Measurements from ENCODE around the gene UNC80.

The UNC80 gene

DNA sequence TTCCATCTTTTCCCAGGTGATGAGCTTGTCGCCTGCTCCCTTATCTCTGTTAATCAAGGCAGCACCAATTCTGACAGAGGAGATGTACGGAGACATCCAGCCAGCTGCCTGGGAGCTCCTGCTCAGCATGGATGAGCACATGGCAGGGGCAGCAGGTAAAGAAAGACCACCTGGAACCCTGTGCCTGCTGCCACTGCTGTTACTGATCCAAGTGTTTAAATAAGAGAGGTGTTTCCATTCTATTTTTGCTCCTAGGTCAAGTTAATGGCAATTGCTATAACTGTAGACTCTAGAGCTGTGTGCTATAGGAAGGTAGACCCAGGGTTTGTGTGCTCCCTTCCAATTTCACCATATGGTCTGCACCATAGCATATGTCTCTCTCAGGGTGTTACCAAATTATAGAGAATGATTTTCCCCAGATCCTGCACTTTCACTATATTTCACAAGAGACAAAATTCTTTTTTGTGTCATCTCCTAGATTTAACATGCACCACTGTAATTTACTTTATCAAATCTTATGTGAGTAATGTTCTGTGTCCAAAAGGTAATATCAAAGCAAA, 142.2 kb downstream of the UNC80 start:
- DNase-seq = no peak

DNA sequence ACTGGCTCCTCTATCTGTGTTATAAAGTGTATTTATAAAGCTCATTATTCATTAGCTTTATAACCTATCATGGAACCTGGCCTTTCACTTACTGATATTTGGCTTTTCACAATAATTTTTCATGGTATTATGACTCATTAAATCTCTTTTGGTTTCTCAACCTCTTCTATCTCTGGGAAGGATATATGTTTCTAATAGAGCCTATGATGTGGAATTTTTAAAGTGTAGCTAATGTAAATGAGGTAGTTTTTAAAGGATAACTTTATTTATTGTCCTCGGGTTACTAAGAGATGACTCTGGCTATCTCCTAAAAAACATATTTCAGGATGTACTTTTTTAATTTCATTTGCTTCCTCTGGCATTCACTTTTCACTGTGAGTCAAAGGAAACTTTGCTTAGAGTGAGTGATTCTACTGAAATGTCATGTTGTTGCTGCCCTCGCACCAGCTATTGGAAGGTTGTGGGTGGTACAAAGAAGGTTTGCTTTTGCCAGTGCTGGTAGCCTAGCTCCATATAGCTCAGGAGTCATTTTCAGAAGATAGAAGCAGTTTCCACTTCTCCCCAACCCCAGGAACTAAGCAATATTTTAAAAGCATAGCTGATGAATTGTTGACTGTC, 145.6 kb downstream of the UNC80 start:
- DNase-seq = no peak

DNA sequence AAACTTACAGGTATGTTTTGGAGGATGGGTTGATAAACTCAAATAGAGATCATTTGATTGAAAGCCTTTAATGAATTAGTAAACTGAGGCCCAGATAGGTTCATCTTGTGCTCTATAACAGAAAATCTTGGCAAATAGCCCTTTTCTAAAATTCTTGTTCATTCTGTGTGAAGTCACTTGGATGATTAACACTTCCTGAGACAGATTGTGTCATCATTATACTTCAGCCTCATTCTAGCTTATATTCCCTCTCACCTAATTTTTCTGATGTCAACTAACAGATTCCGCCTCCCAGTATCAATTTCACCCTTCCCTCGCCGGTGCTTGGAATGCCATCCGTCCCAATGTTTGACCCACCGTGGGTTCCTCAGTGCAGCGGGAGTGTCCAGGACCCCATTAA, 146.6 kb downstream of the UNC80 start:
- DNase-seq = no peak

DNA sequence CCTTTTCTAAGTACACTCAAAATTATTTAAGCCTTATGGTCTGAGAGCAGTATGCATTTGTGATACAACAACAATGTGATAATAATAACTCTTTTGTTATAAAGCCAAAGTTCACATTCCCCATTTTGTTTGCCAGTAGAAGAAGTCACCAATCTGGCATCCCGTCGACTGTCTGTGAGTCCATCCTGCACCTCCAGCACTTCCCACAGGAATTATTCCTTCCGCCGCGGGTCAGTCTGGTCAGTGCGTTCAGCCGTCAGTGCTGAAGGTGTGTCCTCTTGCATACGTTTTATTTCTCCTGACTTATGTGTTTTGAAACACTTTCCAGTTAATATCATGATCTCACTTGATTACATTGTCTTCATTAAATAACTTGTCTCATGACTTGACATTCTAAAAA, 150.5 kb downstream of the UNC80 start:
- DNase-seq = no peak

DNA sequence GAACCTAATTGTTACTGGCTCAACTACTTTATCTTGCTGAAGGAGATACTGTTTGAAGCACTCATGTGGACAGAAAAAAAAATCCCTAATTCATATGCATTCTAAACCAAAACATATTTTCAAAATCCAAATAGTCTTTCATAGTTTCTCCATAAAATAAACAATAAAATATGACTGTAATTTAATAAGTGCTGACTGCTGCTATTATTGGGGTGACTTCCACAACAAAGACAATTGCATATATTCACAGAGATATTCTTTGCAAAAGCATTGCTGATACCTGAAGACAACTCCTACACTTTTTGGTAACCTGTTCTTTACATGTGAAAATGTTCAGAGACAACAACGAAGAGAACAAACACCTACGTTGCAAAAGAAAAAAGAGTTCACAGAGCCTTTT, 157.7 kb downstream of the UNC80 start:
- no peak for DNase-seq

DNA sequence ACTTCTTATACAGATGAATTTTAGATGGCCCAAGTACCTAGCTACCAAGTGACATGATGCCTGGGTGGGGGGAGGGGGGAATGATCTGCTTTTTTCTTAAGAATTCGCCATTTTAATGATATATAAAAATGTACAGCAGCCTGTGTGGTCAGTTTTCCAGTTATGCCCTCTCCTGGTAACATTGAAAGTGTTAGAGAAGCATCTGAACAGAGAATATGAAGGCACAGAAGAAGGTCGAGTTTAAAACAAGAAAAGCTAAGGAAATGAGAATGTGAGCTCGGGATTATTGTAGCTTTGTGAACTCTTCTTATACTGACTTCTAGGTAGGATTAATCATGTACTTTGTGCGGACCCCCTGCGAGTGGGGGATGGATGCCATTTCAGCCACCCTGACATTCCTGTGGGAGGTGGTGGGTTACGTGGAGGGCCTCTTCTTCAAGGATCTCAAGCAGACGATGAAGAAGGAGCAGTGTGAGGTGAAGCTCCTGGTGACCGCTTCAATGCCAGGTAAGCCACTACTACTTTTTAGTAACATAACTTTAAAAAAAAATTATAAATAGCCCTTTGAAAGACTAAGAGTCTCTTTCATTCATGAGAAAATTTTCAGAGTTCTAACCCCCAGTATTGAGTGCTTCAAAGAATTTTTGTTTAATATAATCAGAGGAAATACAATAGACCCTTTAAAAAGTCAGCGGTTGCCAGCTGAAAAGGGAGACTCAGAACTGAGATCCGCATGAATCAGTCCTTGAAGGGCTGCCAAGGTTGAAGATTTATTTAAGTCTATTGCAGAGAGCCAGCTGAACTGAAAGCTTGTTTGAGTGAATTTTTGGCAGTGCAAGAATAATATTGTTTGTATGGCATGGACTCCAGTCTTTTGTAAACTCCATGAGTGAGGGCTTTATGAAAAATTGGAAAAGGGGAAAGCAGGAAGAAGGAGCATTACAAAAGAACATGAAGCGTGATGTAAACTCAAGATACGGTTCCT, 162.2 kb downstream of the UNC80 start:
- no peak for DNase-seq

DNA sequence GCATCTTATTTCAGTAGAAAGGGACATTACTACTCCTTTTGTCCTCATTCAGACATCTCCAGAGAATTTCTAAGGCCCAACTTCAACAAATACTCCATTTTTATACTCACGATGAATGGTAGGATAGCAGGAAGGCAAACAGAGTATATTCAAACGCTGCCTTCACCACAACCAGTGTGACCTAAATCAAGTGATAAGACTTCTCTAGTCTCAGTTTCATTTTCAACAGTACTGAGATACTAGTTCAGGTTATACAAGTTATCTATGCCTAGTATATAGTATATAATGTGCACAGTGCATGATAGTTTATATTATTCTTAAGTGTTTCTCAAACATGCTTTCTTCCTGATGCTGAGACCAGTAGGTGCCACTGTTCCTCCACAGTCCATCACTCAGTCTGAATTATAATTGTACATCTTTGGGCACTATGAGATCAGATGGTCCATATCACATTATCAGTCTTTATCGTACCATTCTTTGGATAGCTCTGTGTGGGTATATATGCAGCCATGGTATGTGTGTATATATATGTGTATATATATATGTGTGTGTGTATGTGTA, 164.6 kb downstream of the UNC80 start:
- DNase-seq = no peak

DNA sequence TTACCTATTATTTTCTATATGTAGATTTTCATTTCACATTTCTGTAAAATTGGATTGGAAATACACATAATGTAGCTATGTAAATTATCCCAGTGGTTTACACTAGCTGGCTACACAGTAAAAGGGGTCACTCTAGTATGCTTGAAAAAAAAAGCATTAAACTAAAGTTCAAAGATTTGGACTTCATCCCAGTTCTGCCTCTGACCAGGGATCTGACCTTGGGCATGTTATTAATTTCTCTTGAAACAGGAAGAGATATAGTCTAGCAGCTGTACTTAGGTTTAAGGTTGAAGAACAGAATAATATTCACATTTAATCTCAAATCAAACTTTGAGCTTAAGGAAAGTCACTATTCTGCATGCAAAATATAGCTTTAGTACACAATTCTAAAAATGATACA, 166.3 kb downstream of the UNC80 start:
- no peak for DNase-seq

DNA sequence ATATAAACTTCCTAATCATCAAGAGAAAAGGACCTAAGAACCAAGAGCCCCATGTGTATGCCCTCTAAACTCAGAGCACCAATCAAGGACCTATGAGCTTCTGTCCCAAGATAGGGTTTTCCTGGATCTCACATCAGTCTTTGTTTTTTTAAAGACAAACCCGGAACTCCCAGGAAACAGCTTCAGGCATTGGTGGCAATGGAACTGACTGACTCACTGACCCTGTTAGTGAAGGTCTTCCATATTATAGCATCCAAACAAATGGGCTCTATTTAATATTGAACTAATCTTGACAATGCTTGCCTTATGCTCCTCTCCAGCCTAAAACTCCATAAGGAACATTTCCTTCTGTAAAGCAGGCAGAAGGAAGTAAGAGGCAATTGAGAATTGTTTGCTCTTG, 167.3 kb downstream of the UNC80 start:
- DNase-seq = no peak

DNA sequence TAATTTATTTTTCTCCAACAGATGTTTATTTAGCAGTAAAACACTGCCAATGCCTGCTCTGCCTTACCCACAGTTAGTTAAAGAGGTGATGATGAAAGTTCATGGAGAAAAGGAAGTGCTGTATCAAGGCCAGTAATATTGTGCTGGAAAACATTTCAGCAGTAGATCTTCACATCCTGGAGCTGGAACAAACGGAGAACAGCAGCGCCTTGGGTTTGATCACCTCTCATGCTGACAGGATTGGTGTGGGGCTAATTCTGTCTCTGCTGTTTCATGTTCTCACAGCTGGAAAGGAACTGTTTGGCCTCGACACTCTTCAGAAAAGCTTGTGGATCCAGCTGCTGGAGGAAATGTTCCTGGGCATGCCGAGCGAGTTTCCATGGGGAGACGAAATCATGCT, 169.3 kb downstream of the UNC80 start:
- no peak for DNase-seq

DNA sequence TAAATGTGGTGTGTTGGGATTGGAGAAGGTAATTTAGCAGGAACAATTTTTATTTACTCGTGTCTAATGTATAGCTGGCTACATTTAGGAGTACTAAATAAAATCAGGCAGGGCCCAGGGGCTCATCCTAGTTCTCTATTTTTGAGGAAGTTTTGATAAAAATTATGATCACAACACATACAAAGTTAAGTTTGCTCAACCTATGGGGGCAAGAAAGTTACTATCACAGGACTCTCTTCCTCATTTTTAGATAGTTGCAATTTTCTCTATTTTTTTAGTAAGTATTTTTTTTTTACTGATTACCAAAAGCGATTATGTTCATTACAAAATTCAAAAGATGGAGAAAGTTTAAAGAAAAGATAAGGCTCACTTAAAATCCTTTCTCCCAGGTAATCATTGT, 170.8 kb downstream of the UNC80 start:
- DNase-seq = no peak

DNA sequence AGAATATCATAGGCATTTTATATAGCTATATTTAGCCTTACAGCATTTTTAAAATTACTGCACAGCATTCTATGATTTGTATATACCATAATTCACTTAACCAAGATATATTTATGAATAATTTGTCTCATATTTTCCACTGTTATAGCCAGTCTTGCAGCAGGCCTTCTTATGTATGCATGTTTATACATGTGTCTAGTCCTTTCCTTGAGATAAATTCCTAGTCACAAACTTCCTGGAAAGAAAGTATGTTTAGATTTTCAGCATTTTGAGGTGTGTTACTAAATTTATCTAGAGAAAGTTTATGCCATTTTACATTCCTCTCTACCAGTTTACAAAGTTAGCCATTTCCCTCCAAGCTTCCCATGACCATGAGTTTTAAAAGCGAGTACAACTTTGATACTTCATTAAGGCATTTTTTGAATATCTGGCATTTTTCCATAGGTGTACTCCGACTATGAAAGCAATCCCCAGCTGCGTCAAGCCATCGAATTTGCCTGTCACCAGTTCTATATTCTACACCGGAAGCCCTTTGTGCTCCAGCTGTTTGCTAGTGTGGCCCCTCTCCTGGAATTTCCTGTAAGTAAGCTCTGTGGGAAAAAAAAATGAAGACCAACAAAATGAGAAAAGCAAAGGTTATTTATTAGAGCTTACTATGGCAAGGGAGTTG, 171.4 kb downstream of the UNC80 start:
- no peak for DNase-seq

DNA sequence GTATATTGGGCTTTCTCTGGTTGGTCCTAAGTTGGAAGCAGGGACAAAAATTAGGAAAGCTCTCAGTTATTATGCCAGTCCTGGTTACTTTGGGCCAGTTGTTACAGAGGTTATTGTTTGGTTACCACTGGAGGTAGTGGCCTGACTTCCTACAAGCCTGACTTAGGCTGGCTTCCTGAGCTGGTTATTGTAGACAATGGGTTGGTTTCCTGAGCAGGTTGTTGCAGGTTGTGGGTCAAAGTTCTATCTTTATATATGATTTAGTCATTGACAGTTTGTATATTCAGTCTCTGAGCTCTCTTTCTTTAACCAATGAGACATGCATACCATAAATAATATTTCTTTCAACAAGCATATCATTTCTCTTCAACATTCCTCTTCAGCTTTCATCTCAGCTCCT, 172.1 kb downstream of the UNC80 start:
- no peak for DNase-seq

DNA sequence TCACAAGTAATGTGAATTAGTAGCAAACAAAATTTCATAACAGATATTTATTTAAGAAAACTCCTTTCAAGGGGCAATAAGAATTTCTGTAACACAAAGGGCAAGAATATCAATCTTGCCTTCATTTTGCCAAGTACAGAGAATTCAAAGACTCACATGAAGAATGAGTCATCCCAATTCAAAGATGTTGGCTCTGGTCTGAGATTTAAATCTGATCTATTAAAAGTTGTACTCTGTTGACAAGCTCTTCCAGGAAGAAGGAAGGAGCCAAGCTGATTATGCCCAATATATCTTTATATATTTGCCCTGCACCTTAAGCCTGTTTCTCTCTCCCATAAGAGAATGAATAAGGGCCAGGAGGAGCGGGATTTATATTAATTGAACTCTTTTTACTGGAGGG, 174.9 kb downstream of the UNC80 start:
- DNase-seq = no peak

DNA sequence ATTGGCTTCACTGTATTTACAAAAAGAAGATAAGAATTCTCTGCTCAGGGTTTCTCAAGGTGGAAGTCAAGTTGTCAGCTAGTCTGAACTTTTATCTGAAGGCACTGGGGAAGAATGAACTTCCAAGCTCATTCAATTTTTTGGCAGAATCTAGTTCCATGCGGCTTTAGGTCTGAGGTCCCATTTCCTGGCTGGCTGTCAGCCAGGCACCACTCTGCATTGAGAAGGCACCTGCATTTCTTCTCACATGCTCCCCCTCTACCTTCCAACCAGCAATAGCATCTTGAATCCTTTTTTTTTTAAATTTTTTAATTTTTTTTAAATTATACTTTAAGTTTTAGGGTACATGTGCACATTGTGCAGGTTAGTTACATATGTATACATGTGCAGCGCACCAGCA, 184.6 kb downstream of the UNC80 start:
- DNase-seq = no peak

DNA sequence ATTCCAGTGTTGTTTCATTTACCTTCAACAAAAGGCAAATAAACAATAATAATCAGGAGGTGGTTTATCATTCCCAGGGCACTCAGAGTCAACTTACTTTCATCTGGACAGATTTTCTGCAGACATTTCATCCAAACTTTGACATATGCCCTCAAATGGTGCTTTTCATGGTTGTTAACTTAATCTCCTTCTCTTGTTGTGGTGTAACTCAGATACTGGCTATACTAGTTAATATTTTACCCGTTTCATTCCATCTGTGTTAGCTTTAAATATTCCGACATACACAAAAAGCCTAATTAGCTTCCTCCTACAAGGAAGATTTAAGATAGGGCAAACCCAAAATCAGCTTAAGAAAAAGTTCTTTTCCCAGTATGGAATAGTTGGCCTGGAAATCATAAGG, 186.4 kb downstream of the UNC80 start:
- DNase-seq = no peak

DNA sequence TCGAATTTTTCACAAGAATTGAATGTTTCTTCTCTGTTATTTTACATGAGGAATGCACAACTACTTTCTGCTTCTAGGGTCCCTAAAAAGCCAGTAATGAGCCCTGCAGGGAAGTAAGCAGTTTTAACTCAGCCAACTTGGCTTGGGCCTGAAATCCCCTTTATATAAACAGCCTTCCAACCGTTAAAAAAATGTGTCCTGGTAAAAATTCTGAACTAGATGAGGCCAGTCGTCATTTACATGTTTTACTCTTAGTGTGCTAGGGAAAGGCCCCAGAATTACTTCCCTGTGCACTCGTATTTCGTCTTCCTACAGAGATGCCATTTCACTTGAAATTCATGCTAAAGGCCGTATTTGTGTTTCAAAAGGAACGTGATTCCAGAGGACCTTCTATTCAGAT, 188.4 kb downstream of the UNC80 start:
- DNase-seq = no peak

DNA sequence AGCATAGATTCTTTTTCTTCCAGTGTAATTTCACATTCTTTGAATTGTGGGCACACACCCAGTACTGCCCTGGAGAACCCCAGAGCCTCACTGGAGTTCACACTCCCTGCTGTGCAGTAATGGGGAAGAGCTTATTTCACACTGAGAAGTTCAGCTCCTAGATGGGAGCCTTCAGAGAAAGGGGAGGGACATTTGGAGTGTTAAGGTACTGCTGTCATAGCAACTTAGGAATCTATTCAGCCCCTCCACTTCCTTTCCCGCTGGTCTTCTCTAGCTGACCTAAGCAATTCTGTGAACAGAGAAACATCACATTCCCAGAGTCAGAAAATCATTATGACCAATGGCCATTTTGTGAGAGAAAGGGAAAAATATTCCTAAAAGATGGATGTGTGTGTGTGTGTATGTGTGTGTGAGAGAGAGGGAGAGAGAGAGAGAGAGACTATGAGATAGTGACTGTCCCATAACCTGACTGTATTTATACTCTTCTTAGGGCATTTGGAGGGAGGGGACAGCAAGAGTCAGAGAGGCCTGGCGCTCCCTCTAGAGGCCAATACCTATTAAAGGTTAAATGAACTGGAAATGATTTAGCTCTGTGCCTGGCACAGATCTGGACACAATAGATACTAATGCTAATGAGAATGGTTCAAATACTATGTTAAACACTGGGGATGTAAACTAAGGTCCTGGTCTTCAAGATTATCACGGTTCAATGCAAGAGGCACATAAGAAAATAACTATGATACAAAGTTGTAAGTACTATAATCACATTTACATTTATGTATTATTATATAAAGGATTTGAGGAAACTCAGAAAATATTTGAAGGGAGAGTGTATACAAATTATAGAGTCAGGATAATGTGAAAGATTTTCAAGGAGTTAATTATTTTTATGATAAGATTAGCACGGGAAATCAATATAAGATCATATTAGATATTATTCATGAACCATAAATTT, 189.3 kb downstream of the UNC80 start:
- DNase-seq = peak; percentile 16 to 28

DNA sequence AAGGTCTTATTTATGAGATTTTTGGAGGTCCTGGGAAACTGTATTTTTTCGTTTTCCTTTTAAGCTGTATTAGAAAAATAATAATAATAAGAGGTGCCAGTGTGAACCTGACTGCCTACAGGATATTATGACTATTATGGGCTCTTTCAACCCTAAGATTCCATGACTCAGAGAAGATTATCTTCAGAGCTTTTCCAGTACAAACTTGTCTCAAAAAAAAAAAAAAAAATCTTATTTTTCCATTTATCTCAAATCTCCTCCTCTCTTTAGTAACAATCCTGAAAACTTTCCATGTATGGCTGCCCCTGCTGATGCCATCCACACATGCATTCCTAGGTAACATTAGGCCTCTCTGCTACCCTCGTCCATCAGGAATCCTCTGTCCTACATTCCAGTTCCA, 194.1 kb downstream of the UNC80 start:
- no peak for DNase-seq

DNA sequence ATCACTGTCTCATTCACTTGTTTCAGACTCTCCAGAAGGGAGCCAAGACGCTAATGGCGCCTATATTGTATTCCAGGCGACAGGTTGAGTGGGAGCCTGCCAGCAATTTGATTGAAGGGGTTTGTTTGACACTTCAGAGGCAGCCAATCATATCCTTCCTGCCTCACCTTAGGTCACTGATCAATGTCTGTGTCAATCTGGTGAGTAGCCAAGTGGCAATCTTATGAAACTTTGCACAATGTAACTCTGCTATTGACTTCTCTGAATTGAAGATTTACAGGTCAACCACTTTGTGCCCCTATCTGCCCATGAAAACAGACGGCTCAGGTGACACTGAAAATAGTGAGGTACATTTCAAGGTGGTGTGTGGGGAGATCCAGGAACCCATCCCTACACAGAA, 198.1 kb downstream of the UNC80 start:
- no peak for DNase-seq

DNA sequence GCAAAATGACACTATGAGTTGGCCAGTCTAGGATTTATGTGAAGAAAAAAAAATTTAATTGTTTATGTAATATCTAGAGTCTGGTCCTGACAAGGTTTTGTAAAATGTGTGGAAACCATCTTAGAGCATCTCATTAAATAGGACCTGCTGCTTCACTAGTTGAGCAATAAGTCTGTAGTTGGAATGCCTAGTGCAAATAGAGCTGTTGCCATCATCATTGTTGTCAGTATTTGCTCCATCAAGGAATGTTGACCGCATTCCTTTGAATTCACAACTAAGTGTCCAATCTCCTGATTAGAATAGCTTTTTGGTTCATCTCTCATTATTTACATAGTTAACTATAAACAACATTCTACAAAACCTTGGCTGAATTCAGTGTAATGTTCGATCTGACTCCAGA, 198.6 kb downstream of the UNC80 start:
- DNase-seq = no peak

DNA sequence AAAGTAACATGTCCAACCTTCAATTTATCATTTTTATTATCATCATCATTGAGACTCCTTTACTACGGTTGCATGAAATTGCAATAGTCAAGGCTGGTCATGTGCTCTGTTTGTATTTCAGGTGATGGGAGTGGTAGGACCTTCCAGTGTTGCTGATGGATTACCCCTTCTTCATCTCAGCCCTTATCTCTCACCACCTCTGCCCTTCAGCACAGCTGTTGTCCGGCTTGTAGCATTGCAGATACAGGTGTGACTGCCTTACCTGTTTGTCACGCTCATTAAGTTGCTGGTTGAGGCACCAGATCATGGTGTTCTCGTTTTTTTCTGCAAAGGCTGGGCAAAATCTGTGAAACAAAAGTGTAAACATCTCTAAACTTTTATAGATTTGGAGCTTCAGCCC, 199.1 kb downstream of the UNC80 start:
- no peak for DNase-seq

Measured in stimulated activated CD4-positive, alpha-beta T cell treated with anti-CD3 and anti-CD28 coated beads, Interleukin-2, amount 100 ng/mL, for 48 hours (primary cell).